UCSD-AML1 (cell line): Measurements from ENCODE around the gene PHKA2.
"Not testable (repeated sequence)": the region's sequence is repeated elsewhere in the genome, so short reads cannot be mapped to it uniquely, and the experiment has no call there.

Experiments
- DNase-seq: peaks from one replicate; lab custom pipeline; 2025; ENCODE audit not compliant: unreplicated experiment; lab: John Stamatoyannopoulos, UW

Gene PHKA2

DNA sequence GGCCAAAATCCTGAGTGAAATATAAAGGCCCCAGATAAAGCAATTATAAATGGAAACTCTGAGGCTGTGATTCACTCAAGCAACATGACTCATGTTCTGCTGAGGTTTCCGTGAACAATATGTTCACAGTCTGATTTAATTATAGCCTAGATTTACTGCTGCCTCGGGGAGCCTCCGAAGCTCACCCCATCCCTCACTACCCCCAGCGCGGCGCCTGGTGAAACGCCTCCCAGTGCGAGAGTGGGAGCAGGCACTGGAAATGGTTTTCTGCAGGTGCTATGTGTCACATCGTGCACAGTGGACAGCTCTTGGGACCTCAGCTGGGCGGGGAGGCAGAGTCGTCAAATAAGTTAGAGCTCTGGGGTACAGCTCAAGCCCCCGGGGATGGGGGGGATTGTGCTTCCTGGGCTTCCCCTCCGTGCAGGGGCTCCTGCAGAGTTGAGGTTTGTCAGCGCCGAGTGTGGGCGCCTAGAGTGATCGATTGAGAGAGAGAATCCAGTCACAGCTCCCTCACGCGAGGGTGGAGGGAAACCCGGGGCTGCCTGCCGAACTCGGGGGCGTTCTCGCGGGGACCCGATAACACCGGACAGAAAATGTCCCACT lies 110.6 kb downstream of the PHKA2 start:
- DNase-seq, result no peak

DNA sequence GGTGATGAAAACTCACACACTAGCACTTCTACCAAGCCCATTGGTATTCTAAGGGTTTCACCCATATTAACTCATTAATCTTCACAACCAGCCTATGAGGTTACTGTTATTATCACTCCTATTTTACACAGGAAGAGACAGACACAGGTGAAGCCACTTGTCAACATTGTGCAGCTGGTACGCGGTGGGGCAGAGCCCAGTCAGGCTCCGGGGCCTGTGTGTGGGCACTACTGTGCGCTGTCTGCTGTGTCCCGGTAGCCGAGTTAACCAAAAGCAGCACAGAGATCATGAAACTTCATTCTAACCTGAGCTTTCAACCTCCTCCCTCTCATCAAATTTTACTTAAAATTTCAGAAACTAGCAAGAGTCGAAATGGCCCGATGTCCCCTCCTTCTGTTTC lies 111.3 kb downstream of the PHKA2 start:
- DNase-seq, result no peak

GRCh38 chrX:18871970-18872369 lies 111.9 kb downstream of the PHKA2 start:
- no peak for DNase-seq

DNA sequence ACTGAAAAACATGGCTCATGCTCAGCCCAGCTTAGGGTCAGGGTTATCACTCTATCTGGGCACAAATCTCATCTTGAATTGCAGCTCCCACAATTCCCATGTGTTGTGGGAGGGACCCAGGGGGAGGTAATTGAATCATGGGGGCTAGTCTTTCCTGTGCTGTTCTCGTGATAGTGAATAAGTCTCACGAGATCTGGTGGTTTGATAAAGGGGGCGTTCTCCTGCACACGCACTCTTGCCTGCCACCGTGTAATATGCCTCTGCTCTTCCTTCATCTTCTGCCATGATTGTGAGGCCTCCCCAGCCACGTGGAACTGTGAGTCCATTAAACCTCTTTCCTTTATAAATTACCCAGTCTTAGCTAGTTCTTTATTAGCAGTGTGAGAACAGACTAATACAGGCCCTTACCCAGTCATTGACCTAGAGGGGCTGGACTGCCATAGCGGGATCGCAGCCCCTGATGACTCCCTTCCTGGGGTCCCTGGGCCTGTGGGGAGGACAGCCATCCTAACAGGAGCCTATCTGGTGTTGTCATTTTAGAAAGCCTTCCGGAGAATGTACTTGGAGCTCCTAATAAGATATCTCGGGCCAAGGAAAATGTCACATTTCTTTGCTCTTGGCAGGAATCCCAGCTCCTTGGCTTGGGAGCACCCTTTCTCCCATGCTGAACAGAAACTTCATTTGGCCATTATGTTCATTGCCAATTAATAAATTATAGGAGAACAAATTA lies 112.6 kb downstream of the PHKA2 start:
- DNase-seq, result no peak

- no peak for DNase-seq
These were observed 119.5 kb downstream of the PHKA2 start for GRCh38 chrX:18864390-18864920.

DNA sequence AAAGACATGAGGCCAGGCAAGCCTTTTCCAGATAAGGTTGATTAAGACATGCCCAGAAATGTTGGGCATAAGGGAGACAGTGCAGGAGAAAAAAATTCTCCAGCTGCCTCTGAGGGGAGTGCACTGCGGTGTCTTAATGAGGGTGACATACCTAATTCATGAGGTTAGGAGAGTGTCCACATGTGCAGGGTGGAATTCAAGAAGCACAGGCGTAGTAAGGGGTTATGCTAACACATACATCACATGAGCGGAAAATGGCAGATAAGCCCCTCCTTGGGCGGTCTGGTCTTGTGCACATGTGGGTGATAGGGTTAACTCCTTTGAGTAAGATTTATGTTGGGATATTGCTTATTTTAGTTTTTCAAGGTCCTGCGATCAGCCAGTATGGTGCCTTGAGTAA lies 122.4 kb downstream of the PHKA2 start:
- no peak for DNase-seq

GRCh38 chrX:18856645-18856997 lies 127.3 kb downstream of the PHKA2 start:
- no peak for DNase-seq

DNA sequence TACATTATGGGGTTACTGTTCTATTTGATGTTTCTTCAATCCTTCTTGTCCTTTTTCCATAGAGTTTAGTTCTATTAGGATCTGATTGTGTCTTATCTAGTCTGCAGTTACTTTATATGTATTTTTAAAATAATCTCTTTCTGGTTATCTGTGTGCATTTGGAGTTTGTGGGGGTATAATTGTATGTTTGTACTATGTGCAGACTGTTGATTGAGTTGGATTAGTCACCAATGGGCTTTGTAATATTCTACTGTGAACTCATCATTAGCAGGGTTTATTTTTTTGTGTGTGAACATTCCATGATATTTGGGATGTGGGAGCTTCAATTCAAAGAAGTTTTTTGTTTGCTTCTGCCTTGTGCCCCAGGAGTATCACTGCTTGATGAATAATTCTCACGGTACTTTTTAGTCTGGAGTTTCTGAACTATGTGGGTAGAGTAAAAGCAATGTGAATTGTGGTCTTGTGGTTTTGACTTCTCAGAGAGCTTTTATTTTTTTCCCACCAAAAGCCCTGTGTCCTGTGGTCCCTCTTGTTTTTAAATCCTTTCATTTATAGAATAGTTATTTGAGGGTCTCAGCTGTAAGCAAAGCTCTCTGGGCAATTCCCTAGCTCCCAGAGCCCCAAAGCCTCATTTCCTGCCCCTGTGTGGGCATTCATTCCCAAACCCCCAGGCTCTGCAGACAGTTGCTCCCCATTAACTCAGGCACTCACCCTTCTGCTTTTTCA lies 127.8 kb downstream of the PHKA2 start:
- DNase-seq, result no peak

GRCh38 chrX:18847901-18848300 lies 136.0 kb downstream of the PHKA2 start:
- not testable (repeated sequence) for DNase-seq
